ENCODE measurements around the gene TULP4. TPM values are rescaled to one million over a fixed set of nuclear protein-coding genes. Genes with fewer than 3 reads are reported as not detected.

TULP4 gene
- total RNA-seq, 2 donors from 2014 or later: 140 to 199 TPM

- H3K36me3 ChIP-seq: peaks cover 29% of the 10 kb centered on the region
- no peaks in the 10 kb centered on the region for H3K27me3 ChIP-seq
- no peak overlapping the region for H3K4me3 ChIP-seq
- no peak overlapping the region for H3K27ac ChIP-seq
- H3K9me3 ChIP-seq: no peaks in the 10 kb centered on the region
- H3K4me1 ChIP-seq: no peaks in the 10 kb centered on the region
- no peak for TF ChIP-seq CTCF (IDR thresholded peaks at IDR 0.05)
- DNase-seq (ENCODE audit: low spot score): no peak
Measured at GRCh38 chr6:158502263-158502950, 190.1 kb downstream of the TULP4 start.

- TF ChIP-seq CTCF (IDR thresholded peaks at IDR 0.05): no peak
- Histone ChIP-seq H3K27me3 (no peaks in the 10 kb centered on the region), H3K36me3 (peaks cover 29% of the 10 kb centered on the region), H3K4me3 (no peak overlapping the region), H3K27ac (no peak overlapping the region), H3K4me1 (no peaks in the 10 kb centered on the region), H3K9me3 (no peaks in the 10 kb centered on the region)
- DNase-seq (ENCODE audit: low spot score): no peak
Measured at GRCh38 chr6:158503222-158503621, 191.0 kb downstream of the TULP4 start.

GRCh38 chr6:158503846-158504245 lies 191.6 kb downstream of the TULP4 start:
- Histone ChIP-seq H3K36me3 (peaks cover 23% of the 10 kb centered on the region), H3K27ac (no peak overlapping the region), H3K4me3 (no peak overlapping the region), H3K27me3 (no peaks in the 10 kb centered on the region), H3K9me3 (no peaks in the 10 kb centered on the region), H3K4me1 (no peaks in the 10 kb centered on the region)
- TF ChIP-seq CTCF (IDR thresholded peaks at IDR 0.05): no peak
- DNase-seq (ENCODE audit: low spot score): no peak

GRCh38 chr6:158505194-158505593 lies 192.9 kb downstream of the TULP4 start:
- no peak for DNase-seq (ENCODE audit: low spot score)
- Histone ChIP-seq H3K27ac (no peak overlapping the region), H3K27me3 (no peaks in the 10 kb centered on the region), H3K9me3 (no peaks in the 10 kb centered on the region), H3K36me3 (peaks cover 11% of the 10 kb centered on the region), H3K4me3 (no peak overlapping the region), H3K4me1 (no peaks in the 10 kb centered on the region)
- TF ChIP-seq CTCF (IDR thresholded peaks at IDR 0.05): no peak

- H3K4me3 ChIP-seq: no peak overlapping the region
- H3K36me3 ChIP-seq: peaks cover 11% of the 10 kb centered on the region
- H3K27ac ChIP-seq: no peak overlapping the region
- peak; percentile 9 for DNase-seq (ENCODE audit: low spot score)
- H3K9me3 ChIP-seq: no peaks in the 10 kb centered on the region
- no peaks in the 10 kb centered on the region for H3K27me3 ChIP-seq
- TF ChIP-seq CTCF (IDR thresholded peaks at IDR 0.05): no peak
- H3K4me1 ChIP-seq: no peaks in the 10 kb centered on the region
Measured at GRCh38 chr6:158506601-158507000, 194.3 kb downstream of the TULP4 start.

GRCh38 chr6:158507174-158507573 lies 194.9 kb downstream of the TULP4 start:
- H3K27me3 ChIP-seq: no peaks in the 10 kb centered on the region
- H3K9me3 ChIP-seq: no peaks in the 10 kb centered on the region
- H3K27ac ChIP-seq: no peak overlapping the region
- no peak overlapping the region for H3K4me3 ChIP-seq
- H3K4me1 ChIP-seq: no peaks in the 10 kb centered on the region
- TF ChIP-seq CTCF (IDR thresholded peaks at IDR 0.05): no peak
- no peak for DNase-seq (ENCODE audit: low spot score)
- peaks cover 11% of the 10 kb centered on the region for H3K36me3 ChIP-seq

Data from right atrium auricular region (tissue), 2 donors.